IPS-11a (cell line): ENCODE measurements around the gene ADAMTS14.
"Not testable (repeated sequence)": the region's sequence is repeated elsewhere in the genome, so short reads cannot be mapped to it uniquely, and the experiment has no call there.

Experiments used
- H3K4me3 ChIP-seq: one replicate; pipeline ENCODE4 v1.5.1; 2013; ENCODE audit warnings: low read depth, low read length, control low read depth

ADAMTS14 gene

GRCh38 chr10:70749756-70750155 lies 77.5 kb downstream of the ADAMTS14 start:
- H3K4me3 ChIP-seq = no peak overlapping the region

DNA sequence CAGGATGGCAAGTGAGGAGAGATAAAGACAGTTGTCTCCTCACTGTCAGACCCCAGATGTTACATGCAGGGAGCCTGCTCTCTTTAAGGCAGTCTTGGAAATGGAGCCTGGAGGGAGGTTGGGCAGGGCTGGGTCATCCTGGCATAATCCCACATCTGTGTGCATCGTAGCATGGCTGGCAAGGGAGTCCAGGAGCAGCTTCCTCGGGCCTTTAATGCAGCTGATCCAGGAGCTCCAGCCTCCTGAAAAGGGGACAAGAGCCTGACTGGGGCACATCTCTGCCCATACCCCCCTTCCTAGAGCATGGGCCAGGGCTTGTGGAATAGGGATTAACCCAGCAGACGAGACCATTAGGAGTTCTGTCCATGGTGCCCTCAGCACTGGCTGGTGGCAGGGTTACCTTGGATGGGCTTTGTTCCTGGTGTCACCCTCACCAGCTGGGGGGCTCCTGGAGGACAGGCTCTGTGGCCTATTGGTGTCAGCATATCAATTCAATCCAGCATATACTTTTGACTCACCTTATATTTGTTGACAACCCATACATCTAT lies 77.9 kb downstream of the ADAMTS14 start:
- no peak overlapping the region for H3K4me3 ChIP-seq

DNA sequence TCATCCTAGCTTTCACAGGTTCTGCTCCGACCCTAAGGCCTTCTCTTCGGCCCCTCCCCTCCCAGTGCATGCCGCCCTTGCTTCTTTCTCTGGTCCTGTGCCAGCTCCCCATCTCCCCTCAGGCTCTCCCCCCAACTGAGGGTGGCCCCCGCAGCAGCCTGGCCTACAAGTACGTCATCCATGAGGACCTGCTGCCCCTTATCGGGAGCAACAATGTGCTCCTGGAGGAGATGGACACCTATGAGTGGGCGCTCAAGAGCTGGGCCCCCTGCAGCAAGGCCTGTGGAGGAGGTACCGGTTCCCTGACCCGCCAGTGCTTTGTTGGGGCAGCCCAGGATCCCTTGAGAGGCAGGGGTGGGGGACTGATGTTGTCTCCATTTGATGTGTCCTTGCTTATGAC lies 79.0 kb downstream of the ADAMTS14 start:
- no peak overlapping the region for H3K4me3 ChIP-seq

- no peak overlapping the region for H3K4me3 ChIP-seq
Measured at GRCh38 chr10:70751991-70752390, 79.7 kb downstream of the ADAMTS14 start.

GRCh38 chr10:70752571-70752970 lies 80.3 kb downstream of the ADAMTS14 start:
- no peak overlapping the region for H3K4me3 ChIP-seq

- no peak overlapping the region for H3K4me3 ChIP-seq
Measured at GRCh38 chr10:70753026-70753663, 80.8 kb downstream of the ADAMTS14 start.

GRCh38 chr10:70753841-70754621 lies 81.7 kb downstream of the ADAMTS14 start:
- H3K4me3 ChIP-seq = no peak overlapping the region

DNA sequence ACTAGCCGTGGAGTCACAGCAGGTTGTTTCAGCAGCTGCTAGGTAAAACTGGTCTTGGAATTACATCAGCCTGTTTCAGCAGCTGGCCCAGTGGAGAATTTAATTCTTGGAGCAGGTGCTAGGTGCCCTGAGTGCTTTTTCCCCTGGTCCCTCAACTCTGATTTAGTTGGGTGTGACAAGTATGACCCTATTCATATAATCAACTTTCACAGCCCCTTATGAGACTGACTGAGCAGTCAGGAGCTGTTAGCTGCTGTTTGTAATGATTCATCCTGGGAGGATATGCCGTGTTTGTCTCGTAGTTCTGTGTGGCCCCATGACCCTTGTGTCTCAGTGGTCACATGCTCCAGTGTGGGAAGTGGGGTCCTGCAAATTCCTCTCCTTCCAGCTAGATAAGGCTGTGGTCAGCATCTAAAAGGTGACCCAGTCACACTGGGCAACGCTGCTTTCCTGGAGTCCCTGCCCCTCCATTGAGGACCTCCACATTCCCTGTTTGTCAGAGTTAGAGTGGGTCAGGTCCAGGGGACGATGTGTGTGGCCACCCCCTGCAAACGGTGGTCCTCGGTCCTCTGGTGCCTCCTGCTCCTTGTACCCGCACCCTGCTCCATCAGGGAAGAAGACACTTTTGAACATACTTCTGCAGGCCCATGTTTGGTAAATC lies 84.5 kb downstream of the ADAMTS14 start:
- H3K4me3 ChIP-seq = no peak overlapping the region

- H3K4me3 ChIP-seq = no peak overlapping the region
Measured at GRCh38 chr10:70757856-70758255, 85.5 kb downstream of the ADAMTS14 start.

DNA sequence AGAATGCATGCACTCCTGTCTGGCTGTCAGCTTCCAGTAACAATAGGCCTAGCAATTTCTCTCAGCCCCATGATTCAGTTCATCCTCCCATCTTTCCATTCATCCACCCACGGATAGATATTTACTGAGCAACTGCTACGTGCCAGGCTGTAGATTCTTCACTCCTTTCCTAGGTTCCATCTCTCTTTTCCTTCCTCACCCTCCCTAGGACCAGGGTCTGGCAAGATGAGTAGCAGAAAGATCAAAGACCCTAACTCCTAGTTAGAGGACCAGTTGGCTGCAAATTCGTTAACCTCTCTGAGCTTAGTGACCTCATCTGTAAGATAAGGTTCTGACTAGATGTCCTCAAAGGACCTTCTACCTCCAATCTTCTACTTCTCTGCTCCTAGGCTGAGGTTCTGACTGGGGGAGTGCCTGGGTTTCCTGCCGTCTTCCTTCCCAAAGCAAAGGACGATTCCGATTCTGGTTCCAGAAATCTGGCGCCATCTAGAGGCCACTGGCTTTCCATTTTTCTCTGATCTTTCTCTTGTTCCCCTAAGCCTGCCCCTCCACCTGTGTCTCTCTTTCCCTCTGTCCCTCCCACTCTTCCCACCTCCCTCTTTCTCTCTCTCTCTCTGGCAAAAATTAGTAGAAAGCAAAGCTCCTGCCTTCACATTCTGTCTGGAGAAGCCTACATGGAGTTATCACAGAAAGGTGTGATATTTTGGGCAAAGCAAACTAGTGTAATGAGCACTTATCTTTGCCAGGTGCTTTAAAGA lies 86.6 kb downstream of the ADAMTS14 start:
- H3K4me3 ChIP-seq = no peak overlapping the region

GRCh38 chr10:70759781-70760180 lies 87.5 kb downstream of the ADAMTS14 start:
- no peak overlapping the region for H3K4me3 ChIP-seq

- H3K4me3 ChIP-seq = no peak overlapping the region
Measured at GRCh38 chr10:70760271-70760787, 88.0 kb downstream of the ADAMTS14 start.

GRCh38 chr10:70761031-70761601 lies 88.8 kb downstream of the ADAMTS14 start:
- H3K4me3 ChIP-seq = no peak overlapping the region

- no peak overlapping the region for H3K4me3 ChIP-seq
Measured at GRCh38 chr10:70761727-70762350, 89.5 kb downstream of the ADAMTS14 start.

GRCh38 chr10:70762441-70763175 lies 90.3 kb downstream of the ADAMTS14 start:
- no peak overlapping the region for H3K4me3 ChIP-seq

DNA sequence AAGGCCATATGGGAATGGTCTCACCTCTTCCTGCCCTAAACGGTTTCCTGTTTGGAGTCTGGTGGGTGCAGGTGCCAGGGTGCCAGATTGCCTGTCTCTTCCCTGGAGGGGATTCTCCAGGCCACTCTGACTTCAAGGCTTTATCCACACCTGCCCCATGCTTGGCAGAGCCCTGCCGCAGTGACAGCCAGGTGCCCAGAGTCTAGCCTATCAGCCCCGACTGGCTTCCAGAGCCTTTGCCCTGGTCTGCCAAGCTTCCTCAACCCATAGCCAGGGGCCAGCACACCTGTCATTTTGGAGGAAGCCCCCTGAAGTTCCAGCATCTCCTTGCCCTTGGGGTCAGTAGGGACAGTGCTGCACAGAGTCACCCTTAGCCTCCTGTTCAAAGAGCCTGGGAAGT lies 91.3 kb downstream of the ADAMTS14 start:
- H3K4me3 ChIP-seq = no peak overlapping the region

DNA sequence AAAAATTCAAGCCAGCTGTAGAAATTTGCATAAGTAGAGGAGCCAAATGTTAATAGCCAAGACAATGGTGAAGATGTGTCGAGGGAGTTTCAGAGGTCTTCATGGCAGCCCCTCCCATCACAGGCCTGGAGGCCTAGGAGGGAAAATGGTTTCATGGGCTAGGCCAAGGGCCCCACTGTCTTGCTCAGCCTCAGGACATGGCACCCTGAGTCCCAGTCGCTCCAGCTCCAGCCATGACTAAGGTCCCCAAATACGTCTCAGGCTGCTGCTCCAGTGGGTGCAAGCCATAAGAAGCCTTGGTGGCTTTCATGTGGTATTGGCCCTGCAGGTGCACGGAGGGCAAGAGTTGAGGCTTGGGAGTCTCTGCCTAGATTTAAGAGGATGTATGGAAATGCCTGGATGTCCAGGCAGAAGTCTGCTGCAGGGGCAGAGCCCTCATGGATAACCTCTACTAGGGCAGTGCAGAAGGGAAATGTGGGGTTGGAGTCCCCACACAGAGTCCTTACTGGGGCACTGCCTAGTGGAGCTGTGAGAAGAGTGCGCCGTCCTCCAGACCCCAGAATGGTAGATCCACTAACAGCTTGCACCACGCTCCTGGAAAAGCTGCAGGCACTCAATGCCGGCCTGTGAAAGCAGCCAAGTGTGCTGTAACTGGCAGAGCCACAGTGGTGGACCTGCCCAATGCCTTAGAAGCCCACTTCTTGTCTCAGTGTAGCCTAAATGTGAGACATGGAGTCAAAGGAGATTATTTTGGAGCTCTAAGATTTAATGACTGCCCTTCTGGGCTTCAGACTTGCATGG lies 93.7 kb downstream of the ADAMTS14 start:
- H3K4me3 ChIP-seq = no peak overlapping the region

DNA sequence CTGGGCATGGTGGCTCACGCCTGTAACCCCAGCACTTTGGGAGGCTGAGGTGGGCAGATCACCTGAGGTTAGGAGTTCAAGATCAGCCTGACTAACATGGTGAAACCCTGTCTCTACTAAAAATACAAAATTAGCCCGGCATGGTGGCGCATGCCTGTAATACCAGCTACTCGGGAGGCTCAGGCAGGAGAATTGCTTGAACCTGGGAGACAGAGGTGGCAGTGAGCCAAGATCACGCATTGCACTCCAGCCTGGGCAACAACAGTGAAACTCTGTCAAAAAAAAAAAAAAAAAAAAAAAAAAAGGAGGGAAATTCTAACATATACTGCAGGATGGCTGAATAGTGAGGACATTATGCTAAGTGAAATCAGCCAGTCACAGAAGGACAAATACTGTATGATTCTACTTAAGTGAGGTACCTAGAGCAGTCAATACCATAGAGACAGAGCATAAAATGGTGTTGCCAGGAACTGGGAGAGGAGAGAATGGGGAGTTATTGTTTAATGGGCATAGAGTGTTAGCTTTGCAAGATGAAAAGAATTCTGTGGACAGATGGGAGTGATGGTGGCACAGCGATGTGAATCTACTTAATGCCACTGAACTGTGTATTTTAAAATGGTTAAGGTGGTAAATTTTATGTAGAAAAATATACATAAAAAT lies 95.8 kb downstream of the ADAMTS14 start:
- H3K4me3 ChIP-seq = not testable (repeated sequence)
